ENCODE data around the gene MRPL18.

DNA sequence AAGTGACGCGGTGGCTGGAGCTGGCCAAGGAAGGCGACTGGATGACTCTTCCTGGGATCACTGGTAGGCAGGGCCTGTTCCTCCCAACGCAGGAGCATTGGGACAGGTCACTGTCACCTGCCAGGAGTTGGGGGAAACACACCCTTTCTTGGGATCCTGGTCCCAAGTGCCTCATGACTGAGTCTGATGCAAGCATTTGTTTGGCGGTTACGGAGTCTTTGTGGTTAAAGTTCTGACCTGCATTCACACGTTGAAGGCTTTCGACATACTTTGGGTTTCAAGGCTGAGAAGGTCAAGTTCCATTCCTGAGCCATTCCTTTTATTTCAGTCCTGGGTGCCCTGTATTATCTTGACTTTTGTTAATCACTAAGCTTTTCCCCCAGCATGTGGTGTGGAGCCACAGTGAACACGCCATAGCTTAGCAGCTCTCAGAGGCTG is 15.8 kb downstream of the MRPL18 start:
- TF ChIP-seq ISL1 (CRISPR knock-in tag; IDR thresholded peaks at IDR 0.05) (no peak), ZFP3 (CRISPR knock-in tag; IDR thresholded peaks at IDR 0.05) (no peak), CSDC2 (CRISPR knock-in tag; IDR thresholded peaks at IDR 0.05) (no peak)
- TF ChIP-seq, protein P1, sequence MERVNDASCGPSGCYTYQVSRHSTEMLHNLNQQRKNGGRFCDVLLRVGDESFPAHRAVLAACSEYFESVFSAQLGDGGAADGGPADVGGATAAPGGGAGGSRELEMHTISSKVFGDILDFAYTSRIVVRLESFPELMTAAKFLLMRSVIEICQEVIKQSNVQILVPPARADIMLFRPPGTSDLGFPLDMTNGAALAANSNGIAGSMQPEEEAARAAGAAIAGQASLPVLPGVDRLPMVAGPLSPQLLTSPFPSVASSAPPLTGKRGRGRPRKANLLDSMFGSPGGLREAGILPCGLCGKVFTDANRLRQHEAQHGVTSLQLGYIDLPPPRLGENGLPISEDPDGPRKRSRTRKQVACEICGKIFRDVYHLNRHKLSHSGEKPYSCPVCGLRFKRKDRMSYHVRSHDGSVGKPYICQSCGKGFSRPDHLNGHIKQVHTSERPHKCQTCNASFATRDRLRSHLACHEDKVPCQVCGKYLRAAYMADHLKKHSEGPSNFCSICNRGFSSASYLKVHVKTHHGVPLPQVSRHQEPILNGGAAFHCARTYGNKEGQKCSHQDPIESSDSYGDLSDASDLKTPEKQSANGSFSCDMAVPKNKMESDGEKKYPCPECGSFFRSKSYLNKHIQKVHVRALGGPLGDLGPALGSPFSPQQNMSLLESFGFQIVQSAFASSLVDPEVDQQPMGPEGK (CRISPR knock-in tag; IDR thresholded peaks at IDR 0.05; ENCODE audit: borderline replicate concordance), result no peak

Measured in SK-N-SH treated with all-trans-retinoic acid at 6 μM for 48 hours (cell line).